ENCODE results near the gene PACS1. TPM values are rescaled to one million over a fixed set of nuclear protein-coding genes. Genes with fewer than 3 reads are reported as not detected.

PACS1 gene
- total RNA-seq, 3 donors from 2014 or later = 37.9 to 40.6 (median 38.6) TPM

GRCh38 chr11:66081505-66081904, 11.4 kb downstream of the PACS1 start:
- Histone ChIP-seq H3K27ac (peak overlapping the region; percentile 84 to 87), H3K9me3 (no peaks in the 10 kb centered on the region), H3K4me1 (peaks cover 0 to 19% of the 10 kb centered on the region in 2 donors), H3K27me3 (no peaks in the 10 kb centered on the region), H3K36me3 (no peaks in the 10 kb centered on the region), H3K4me3 (peak overlapping the region in 1 of 3 donors; percentile 36)
- intact Hi-C loops (cut with DNase I; ENCODE audit: low total_unique reads) = no loop called here
- DNase-seq (ENCODE audit: low spot score in 2 of 2) = peak; percentile 74 to 91
- peak in 2 of 3 donors; percentile 26 to 58 for TF ChIP-seq POLR2AphosphoS5 (IDR thresholded peaks at IDR 0.05)
- TF ChIP-seq CTCF (IDR thresholded peaks at IDR 0.05) = no peak

DNA sequence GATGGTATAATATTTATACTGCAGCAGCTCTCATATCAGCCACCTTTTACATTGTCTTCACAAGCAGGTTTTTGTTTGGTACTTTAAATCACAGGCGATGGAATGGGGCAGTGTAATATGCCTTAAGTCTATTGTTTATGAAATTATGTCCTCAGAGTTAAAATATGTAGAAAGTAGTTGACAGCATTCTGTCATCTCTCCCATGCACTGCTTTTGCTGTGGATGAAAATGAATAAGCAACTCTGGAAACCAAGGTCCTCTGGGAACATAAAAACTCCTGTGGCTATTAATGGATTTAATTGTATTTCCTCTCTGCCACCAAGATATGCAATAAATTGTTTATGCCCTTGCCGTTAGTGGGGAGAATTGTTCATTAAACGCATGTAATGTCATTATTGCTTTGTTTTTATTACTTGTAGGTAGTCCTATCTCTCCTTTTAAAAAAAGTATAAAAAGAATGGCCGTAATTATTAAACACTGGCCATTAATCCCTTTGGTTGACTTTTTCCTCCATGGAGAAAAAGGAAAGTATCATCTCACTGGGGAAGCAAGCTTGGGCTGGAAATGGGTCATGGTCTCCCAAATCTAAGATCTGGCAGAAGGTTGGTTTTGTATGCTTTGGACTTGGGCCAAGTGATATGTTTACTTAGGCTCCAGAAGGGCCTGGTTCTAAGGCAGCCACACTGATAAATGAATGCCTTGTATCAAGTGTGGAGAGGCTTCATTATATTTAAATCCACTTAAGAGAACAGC, 13.1 kb downstream of the PACS1 start:
- peak overlapping the region; percentile 68 for H3K27ac ChIP-seq
- DNase-seq (ENCODE audit: low spot score in 2 of 2) = no peak
- no peak overlapping the region for H3K4me3 ChIP-seq
- TF ChIP-seq POLR2A (IDR thresholded peaks at IDR 0.05) (no peak), CTCF (IDR thresholded peaks at IDR 0.05) (no peak), POLR2AphosphoS5 (IDR thresholded peaks at IDR 0.05) (no peak)
- H3K36me3 ChIP-seq = no peaks in the 10 kb centered on the region
- intact Hi-C loops (cut with DNase I; ENCODE audit: low total_unique reads) = no loop called here
- no peaks in the 10 kb centered on the region for H3K9me3 ChIP-seq
- H3K4me1 ChIP-seq = peaks cover 0 to 19% of the 10 kb centered on the region in 2 donors
- no peaks in the 10 kb centered on the region for H3K27me3 ChIP-seq

- no peak for DNase-seq (ENCODE audit: low spot score in 2 of 2)
- Histone ChIP-seq H3K27ac (peak overlapping the region; percentile 68), H3K36me3 (no peaks in the 10 kb centered on the region), H3K9me3 (no peaks in the 10 kb centered on the region), H3K4me1 (peaks cover 0 to 19% of the 10 kb centered on the region in 2 donors), H3K4me3 (no peak overlapping the region), H3K27me3 (no peaks in the 10 kb centered on the region)
- no peak for TF ChIP-seq POLR2AphosphoS5 (IDR thresholded peaks at IDR 0.05)
- TF ChIP-seq CTCF (IDR thresholded peaks at IDR 0.05) = no peak
- TF ChIP-seq POLR2A (IDR thresholded peaks at IDR 0.05) = no peak
- intact Hi-C loops (cut with DNase I; ENCODE audit: low total_unique reads) = no loop called here
Observed at GRCh38 chr11:66083767-66084166, 13.7 kb downstream of the PACS1 start.

DNA sequence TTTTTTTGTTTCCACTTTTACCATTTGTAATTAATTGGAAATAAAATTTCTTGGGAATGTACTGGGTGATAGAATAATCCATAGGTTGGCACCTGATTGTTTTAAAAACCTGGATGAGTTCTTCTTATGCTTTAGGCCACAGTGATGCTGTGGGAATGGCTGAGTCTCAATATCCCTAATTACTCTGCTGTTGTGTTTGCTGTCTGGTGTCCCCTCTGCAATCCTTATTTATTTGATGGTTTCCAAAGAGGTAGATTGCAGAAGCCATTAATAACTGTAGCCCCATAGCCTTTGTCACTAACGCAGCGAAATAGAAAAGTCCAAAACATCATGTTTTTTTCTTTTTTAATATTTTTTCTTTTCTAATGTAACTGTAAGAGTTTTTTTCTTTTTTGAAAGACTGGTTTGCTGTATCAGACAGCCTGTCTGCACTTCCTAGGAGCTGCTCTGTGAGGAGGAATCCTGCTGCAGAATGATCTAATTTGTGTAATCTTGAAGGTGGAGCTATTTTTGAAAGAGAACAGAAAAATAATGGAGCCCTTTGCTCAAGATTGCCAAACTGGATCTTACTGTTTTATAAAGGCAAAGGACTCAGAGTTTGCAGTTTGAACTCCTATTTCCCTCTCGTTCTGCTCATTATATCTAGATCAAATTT, 14.9 kb downstream of the PACS1 start:
- H3K4me1 ChIP-seq = peaks cover 0 to 19% of the 10 kb centered on the region in 2 donors
- H3K27ac ChIP-seq = no peak overlapping the region
- no peak for TF ChIP-seq POLR2AphosphoS5 (IDR thresholded peaks at IDR 0.05)
- no peak for TF ChIP-seq CTCF (IDR thresholded peaks at IDR 0.05)
- no peak for TF ChIP-seq POLR2A (IDR thresholded peaks at IDR 0.05)
- no peak overlapping the region for H3K4me3 ChIP-seq
- no peaks in the 10 kb centered on the region for H3K27me3 ChIP-seq
- H3K9me3 ChIP-seq = no peaks in the 10 kb centered on the region
- H3K36me3 ChIP-seq = no peaks in the 10 kb centered on the region
- intact Hi-C loops (cut with DNase I; ENCODE audit: low total_unique reads) = no loop called here
- no peak for DNase-seq (ENCODE audit: low spot score in 2 of 2)

Data from breast epithelium (tissue), 4 donors.